HCT116 (cell line): ENCODE measurements around the gene DHRS9.

Source experiments
- CBX3 ChIP-seq: IDR thresholded peaks from 2 replicates; pipeline ENCODE4 v1.6.1; 2012; ENCODE audit warnings: low read depth
- CEBPB ChIP-seq: IDR thresholded peaks from 2 replicates; pipeline ENCODE4 v1.6.1; 2012; ENCODE audit warnings: low read depth
- EZH2 ChIP-seq: fragments of 200-600 bp; sonication (generic); IDR thresholded peaks from 2 replicates; pipeline ENCODE4 v1.6.1; 2017; ENCODE audit warnings: antibody characterized with exemption, mixed run types
- EZH2phosphoT487 ChIP-seq: fragments of 200-600 bp; IDR thresholded peaks from 2 replicates; pipeline ENCODE4 v1.6.1; 2018; ENCODE audit warnings: antibody characterized with exemption, borderline replicate concordance
- JUND ChIP-seq: IDR thresholded peaks from 2 replicates; pipeline ENCODE4 v1.6.1; 2012
- POLR2A ChIP-seq: IDR thresholded peaks from 2 replicates; pipeline ENCODE4 v1.7.0; 2011; ENCODE audit warnings: borderline replicate concordance; ENCODE audit not compliant: insufficient read depth, insufficient read length; ENCODE audit errors: extremely low read depth
- POLR2AphosphoS5 ChIP-seq: IDR thresholded peaks from 2 replicates; pipeline ENCODE4 v1.6.1; 2011; ENCODE audit warnings: mild to moderate bottlenecking, low read depth, low read length, moderate library complexity
- RAD21 ChIP-seq: IDR thresholded peaks from 2 replicates; pipeline ENCODE4 v1.6.1; 2012; ENCODE audit warnings: low read depth, mild to moderate bottlenecking
- TF ChIP-seq, protein P1 (sequence below), 3 experiments: fragments of 200-600 bp in 1 of 3; sonication (generic) in 1 of 3; IDR thresholded peaks in 2 of 3; conservative IDR thresholded peaks in 1 of 3; 2 replicates each; pipeline ENCODE4 v1.5.1; 2012 to 2017; ENCODE audit warnings: low read depth in 2 of 3, low read length in 2 of 3, antibody characterized with exemption in 1 of 3, borderline replicate concordance in 1 of 3, control low read depth in 1 of 3, mild to moderate bottlenecking in 1 of 3, mixed read lengths in 1 of 3, mixed run types in 1 of 3, moderate library complexity in 1 of 3; ENCODE audit not compliant: insufficient read depth in 1 of 3
- TF ChIP-seq, protein P2 (sequence below): IDR thresholded peaks from 2 replicates; pipeline ENCODE4 v1.6.1; 2012
- TF ChIP-seq, protein P3 (sequence below): IDR thresholded peaks from 2 replicates; pipeline ENCODE4 v1.6.1; 2012; ENCODE audit warnings: low read depth
- TF ChIP-seq, protein P4 (sequence below): IDR thresholded peaks from 2 replicates; pipeline ENCODE4 v1.6.1; 2011; ENCODE audit warnings: mild to moderate bottlenecking, low read length, moderate library complexity; ENCODE audit not compliant: insufficient replicate concordance; ENCODE audit errors: extremely low read depth

DNA sequence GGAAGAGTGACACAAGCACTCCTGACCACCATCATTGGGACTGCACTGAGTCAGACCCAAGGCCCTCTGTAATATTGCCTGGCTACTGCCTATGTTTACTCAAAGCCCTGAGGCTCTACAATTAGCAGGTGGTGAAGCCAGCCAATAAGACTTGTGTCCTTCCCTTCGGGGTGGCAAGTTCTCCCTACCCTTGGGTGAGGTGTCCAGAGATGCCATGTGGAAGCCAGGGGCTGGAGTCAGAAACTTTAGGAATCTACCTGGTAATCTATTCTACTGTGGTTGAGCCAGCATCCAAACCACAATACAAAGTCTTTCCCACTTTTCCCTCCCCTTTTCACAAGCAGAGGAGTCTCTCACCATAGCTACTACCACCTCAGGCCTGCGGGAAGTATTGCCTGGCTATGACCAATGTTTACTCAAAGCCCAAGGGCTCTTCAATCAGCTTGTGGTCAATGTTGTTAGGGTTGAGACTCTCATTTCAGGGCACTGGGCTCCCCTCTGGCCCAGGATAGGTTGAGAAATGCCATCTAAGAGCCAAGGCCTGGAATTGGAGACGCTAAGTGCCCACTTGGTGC is 17.6 kb downstream of the DHRS9 start:
- TF ChIP-seq EZH2, result no peak
- TF ChIP-seq, protein P1, sequence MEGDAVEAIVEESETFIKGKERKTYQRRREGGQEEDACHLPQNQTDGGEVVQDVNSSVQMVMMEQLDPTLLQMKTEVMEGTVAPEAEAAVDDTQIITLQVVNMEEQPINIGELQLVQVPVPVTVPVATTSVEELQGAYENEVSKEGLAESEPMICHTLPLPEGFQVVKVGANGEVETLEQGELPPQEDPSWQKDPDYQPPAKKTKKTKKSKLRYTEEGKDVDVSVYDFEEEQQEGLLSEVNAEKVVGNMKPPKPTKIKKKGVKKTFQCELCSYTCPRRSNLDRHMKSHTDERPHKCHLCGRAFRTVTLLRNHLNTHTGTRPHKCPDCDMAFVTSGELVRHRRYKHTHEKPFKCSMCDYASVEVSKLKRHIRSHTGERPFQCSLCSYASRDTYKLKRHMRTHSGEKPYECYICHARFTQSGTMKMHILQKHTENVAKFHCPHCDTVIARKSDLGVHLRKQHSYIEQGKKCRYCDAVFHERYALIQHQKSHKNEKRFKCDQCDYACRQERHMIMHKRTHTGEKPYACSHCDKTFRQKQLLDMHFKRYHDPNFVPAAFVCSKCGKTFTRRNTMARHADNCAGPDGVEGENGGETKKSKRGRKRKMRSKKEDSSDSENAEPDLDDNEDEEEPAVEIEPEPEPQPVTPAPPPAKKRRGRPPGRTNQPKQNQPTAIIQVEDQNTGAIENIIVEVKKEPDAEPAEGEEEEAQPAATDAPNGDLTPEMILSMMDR (IDR thresholded peaks at IDR 0.05 in 2 of 3, conservative IDR thresholded peaks at IDR 0.05 in 1 of 3; ENCODE audit: borderline replicate concordance in 1 of 3, insufficient read depth in 1 of 3, low read depth in 2 of 3, low read length in 2 of 3), result no peak
- TF ChIP-seq CBX3, result no peak
- TF ChIP-seq, protein P2, sequence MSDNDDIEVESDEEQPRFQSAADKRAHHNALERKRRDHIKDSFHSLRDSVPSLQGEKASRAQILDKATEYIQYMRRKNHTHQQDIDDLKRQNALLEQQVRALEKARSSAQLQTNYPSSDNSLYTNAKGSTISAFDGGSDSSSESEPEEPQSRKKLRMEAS, result no peak
- TF ChIP-seq EZH2phosphoT487, result no peak
- TF ChIP-seq POLR2AphosphoS5, result no peak
- no peak for TF ChIP-seq POLR2A
- TF ChIP-seq, protein P3, sequence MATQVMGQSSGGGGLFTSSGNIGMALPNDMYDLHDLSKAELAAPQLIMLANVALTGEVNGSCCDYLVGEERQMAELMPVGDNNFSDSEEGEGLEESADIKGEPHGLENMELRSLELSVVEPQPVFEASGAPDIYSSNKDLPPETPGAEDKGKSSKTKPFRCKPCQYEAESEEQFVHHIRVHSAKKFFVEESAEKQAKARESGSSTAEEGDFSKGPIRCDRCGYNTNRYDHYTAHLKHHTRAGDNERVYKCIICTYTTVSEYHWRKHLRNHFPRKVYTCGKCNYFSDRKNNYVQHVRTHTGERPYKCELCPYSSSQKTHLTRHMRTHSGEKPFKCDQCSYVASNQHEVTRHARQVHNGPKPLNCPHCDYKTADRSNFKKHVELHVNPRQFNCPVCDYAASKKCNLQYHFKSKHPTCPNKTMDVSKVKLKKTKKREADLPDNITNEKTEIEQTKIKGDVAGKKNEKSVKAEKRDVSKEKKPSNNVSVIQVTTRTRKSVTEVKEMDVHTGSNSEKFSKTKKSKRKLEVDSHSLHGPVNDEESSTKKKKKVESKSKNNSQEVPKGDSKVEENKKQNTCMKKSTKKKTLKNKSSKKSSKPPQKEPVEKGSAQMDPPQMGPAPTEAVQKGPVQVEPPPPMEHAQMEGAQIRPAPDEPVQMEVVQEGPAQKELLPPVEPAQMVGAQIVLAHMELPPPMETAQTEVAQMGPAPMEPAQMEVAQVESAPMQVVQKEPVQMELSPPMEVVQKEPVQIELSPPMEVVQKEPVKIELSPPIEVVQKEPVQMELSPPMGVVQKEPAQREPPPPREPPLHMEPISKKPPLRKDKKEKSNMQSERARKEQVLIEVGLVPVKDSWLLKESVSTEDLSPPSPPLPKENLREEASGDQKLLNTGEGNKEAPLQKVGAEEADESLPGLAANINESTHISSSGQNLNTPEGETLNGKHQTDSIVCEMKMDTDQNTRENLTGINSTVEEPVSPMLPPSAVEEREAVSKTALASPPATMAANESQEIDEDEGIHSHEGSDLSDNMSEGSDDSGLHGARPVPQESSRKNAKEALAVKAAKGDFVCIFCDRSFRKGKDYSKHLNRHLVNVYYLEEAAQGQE, result no peak
- TF ChIP-seq JUND, result no peak
- no peak for TF ChIP-seq CEBPB
- no peak for TF ChIP-seq RAD21
- TF ChIP-seq, protein P4, sequence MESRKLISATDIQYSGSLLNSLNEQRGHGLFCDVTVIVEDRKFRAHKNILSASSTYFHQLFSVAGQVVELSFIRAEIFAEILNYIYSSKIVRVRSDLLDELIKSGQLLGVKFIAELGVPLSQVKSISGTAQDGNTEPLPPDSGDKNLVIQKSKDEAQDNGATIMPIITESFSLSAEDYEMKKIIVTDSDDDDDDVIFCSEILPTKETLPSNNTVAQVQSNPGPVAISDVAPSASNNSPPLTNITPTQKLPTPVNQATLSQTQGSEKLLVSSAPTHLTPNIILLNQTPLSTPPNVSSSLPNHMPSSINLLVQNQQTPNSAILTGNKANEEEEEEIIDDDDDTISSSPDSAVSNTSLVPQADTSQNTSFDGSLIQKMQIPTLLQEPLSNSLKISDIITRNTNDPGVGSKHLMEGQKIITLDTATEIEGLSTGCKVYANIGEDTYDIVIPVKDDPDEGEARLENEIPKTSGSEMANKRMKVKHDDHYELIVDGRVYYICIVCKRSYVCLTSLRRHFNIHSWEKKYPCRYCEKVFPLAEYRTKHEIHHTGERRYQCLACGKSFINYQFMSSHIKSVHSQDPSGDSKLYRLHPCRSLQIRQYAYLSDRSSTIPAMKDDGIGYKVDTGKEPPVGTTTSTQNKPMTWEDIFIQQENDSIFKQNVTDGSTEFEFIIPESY, result no peak
